ENCODE data around the gene HIGD1B. TPM values are rescaled to one million over a fixed set of nuclear protein-coding genes. Genes with fewer than 3 reads are reported as not detected.
"Not testable (repeated sequence)": the region's sequence is repeated elsewhere in the genome, so short reads cannot be mapped to it uniquely, and the experiment has no call there.

The HIGD1B gene
- total RNA-seq, 1 donor from 2014 or later = not detected

DNA sequence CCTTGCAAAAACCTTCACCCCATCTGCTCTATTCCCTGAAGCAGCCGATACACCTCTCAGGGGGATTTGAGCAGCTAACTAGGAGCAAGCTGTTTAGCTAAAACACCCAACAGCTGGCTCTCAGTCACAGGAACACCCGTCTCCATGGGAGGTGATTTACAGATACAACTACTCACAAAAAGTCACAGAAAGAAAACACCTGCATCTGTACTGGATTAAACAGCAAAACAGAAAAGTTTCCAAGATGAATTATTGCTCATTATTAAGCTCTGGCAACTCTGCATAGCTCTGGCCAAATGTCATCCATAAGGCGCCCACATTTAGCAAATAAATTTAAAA lies 39.9 kb upstream of the HIGD1B start:
- Mint-ChIP-seq H3K27ac (no peak overlapping the region), H3K4me3 (no peak overlapping the region), H3K27me3 (no peaks in the 10 kb centered on the region), H3K36me3 (ENCODE audit: low read depth) (no peaks in the 10 kb centered on the region), H3K9me3 (no peaks in the 10 kb centered on the region), H3K4me1 (peaks cover 2% of the 10 kb centered on the region)
- intact Hi-C loops (cut with micrococcal nuclease) = no loop called here
- DNase-seq (no peak), ATAC-seq (ENCODE audit: low read depth) (no peak)
- TF ChIP-seq, protein P1, sequence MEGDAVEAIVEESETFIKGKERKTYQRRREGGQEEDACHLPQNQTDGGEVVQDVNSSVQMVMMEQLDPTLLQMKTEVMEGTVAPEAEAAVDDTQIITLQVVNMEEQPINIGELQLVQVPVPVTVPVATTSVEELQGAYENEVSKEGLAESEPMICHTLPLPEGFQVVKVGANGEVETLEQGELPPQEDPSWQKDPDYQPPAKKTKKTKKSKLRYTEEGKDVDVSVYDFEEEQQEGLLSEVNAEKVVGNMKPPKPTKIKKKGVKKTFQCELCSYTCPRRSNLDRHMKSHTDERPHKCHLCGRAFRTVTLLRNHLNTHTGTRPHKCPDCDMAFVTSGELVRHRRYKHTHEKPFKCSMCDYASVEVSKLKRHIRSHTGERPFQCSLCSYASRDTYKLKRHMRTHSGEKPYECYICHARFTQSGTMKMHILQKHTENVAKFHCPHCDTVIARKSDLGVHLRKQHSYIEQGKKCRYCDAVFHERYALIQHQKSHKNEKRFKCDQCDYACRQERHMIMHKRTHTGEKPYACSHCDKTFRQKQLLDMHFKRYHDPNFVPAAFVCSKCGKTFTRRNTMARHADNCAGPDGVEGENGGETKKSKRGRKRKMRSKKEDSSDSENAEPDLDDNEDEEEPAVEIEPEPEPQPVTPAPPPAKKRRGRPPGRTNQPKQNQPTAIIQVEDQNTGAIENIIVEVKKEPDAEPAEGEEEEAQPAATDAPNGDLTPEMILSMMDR (IDR thresholded peaks at IDR 0.05) = no peak
- ChIA-PET POLR2A (no interaction called here), CTCF (no interaction called here)

DNA sequence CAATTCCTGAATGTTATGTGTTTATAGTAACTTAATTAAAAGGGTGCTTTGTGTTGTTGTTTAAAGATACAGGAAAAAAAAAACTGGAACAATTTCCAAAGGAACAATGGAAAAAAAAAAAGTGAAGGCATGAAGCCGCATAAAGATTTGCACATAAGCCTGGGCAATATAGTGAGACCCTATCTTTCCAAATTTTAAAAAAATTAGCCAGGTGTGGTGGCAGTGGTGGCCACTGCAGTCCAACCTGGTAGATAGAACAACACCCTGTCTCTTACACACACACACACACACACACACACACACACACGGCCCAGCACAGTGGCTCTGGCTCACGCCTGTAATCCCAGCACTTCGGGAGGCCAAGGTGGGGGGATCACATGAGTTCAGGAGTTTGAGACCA lies 39.5 kb upstream of the HIGD1B start:
- Mint-ChIP-seq H3K4me3 (no peak overlapping the region), H3K4me1 (peaks cover 2% of the 10 kb centered on the region), H3K36me3 (ENCODE audit: low read depth) (no peaks in the 10 kb centered on the region), H3K27ac (no peak overlapping the region), H3K27me3 (no peaks in the 10 kb centered on the region), H3K9me3 (no peaks in the 10 kb centered on the region)
- CTCF ChIA-PET = no interaction called here
- TF ChIP-seq, protein P1 (IDR thresholded peaks at IDR 0.05) = no peak
- DNase-seq = no peak
- no peak for ATAC-seq (ENCODE audit: low read depth)
- intact Hi-C loops (cut with micrococcal nuclease) = no loop called here
- POLR2A ChIA-PET = no interaction called here

DNA sequence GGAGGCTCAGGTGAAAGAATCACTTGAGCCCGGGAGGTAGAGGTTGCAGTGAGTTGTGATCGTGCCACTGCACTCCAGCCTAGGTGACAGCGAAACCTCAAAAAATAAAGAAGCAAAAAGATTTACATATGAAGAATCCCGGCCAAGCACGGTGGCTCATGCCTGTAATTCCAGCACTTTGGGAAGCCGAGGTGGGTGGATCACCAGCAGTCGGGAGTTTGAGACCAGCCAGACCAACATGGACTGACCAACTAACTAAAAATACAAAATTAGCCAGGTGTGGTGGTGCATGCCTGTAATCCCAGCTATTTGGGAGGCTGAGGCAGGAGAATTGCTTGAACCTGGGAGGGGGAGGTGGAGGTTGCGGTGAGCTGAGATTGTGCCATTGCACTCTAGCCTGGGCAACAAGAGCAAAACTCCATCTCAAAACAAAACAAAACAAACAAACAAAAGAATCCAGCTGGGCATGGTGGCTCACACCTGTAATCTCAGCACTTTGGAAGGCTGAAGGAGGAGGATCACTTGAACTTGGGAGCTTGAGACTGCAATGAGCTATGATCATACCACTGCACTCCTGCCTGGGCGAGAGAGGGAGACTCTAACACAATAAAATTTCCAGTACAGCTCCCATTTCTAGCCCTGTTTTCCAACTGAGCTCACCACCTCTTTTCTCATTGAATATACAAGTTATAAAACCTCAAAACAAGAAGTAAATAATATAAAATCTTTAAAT lies 38.9 kb upstream of the HIGD1B start:
- H3K4me1 Mint-ChIP-seq; H3K9me3 Mint-ChIP-seq; H3K4me3 Mint-ChIP-seq; CTCF ChIA-PET; DNase-seq; H3K36me3 Mint-ChIP-seq (ENCODE audit: low read depth); H3K27ac Mint-ChIP-seq; ATAC-seq (ENCODE audit: low read depth); POLR2A ChIA-PET; H3K27me3 Mint-ChIP-seq; intact Hi-C loops (cut with micrococcal nuclease): not testable (repeated sequence)

DNA sequence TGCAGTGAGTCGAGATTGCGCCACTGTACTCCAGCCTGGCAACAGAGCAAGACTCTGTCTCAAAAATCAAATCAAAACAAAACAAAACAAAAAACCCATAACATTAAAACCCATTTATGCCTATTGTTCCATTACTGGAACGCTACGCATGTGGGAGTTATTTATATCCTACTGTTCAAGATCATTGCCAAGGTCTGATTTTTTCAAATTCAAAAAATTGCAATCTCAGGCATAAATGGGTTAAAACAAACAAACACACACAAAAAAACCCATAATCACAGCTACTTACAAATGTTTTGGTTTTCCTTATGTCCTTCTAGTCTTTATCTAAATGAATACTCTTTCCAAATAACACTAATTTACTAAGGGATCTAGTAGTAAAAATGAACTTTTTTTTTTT lies 35.4 kb upstream of the HIGD1B start:
- H3K4me1 Mint-ChIP-seq = peaks cover under 1% of the 10 kb centered on the region
- intact Hi-C loops (cut with micrococcal nuclease) = no loop called here
- no peak overlapping the region for H3K4me3 Mint-ChIP-seq
- H3K9me3 Mint-ChIP-seq = no peaks in the 10 kb centered on the region
- no peak overlapping the region for H3K27ac Mint-ChIP-seq
- H3K27me3 Mint-ChIP-seq = no peaks in the 10 kb centered on the region
- POLR2A ChIA-PET = no interaction called here
- H3K36me3 Mint-ChIP-seq (ENCODE audit: low read depth) = no peaks in the 10 kb centered on the region
- ATAC-seq (ENCODE audit: low read depth) (no peak), DNase-seq (no peak)
- TF ChIP-seq, protein P1 (IDR thresholded peaks at IDR 0.05) = no peak
- CTCF ChIA-PET = no interaction called here

DNA sequence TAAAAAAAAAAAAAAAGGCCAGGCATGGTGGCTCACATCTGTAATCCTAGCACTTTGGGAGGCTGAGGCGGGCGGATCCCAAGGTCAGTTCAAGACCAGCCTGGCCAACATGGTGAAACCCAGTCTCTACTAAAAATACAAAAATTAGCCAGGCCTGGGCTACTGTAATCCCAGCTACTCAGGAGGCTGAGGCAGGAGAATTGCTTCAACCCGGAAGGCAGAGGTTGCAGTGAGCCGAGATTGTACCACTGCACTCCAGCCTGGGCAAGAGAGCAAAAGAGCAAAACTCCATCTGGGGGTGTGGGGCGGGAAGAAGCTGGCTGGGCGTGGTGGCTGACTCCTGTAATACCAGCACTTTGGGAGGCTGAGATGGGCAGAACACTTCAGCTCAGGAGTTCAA lies 29.2 kb upstream of the HIGD1B start:
- H3K27ac Mint-ChIP-seq; H3K4me1 Mint-ChIP-seq; DNase-seq; ATAC-seq (ENCODE audit: low read depth); H3K4me3 Mint-ChIP-seq; H3K27me3 Mint-ChIP-seq; H3K36me3 Mint-ChIP-seq (ENCODE audit: low read depth); intact Hi-C loops (cut with micrococcal nuclease); CTCF ChIA-PET; H3K9me3 Mint-ChIP-seq; POLR2A ChIA-PET: not testable (repeated sequence)

DNA sequence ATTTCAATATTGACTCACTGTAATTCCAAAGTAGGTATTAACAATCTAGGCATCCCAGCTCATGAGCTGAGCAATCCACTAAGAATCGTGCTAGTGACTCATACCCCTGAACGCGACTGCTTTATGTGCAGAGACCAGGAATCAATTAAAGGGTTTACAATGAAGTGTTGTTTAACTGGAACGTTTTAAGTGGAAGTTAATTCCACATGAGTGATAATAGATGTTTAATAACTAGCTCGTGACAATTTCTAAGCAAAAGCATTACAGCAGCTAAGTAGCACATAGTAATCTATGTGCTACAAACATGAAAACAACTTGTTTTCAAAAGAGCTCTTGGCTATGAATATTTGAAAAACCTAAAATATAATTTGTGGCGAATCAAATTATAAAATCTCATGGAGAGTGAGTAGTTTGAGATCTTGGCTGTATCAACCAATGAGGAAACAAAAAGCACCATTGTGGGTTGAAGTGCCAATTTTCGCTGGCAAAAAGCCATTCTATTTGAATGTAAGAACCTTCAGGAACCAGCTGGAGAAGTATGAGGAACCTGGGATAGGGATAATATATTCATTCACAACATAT lies 27.0 kb upstream of the HIGD1B start:
- ChIA-PET CTCF (no interaction called here), POLR2A (no interaction called here)
- Mint-ChIP-seq H3K4me3 (no peak overlapping the region), H3K27ac (no peak overlapping the region), H3K36me3 (ENCODE audit: low read depth) (no peaks in the 10 kb centered on the region), H3K27me3 (no peaks in the 10 kb centered on the region), H3K4me1 (no peaks in the 10 kb centered on the region), H3K9me3 (no peaks in the 10 kb centered on the region)
- TF ChIP-seq, protein P1 (IDR thresholded peaks at IDR 0.05) = no peak
- intact Hi-C loops (cut with micrococcal nuclease) = no loop called here
- DNase-seq = no peak
- no peak for ATAC-seq (ENCODE audit: low read depth)

DNA sequence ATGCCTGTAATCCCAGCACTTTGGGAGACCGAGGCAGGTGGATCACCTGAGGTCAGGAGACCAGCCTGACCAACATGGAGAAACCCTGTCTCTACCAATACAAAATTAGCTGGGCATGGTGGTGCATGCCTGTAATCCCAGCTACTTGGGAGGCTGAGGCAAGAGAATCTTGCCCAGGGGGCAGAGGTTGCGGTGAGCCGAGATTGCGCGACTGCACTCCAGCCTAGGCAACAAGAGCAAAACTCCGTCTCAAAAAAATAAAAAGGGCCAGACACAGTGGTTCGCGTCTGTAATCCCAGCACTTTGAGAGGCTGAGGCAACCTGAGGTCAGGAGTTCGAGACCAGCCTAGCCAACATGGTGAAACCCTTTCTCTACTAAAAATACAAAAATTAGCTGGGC lies 22.4 kb upstream of the HIGD1B start:
- ATAC-seq (ENCODE audit: low read depth); intact Hi-C loops (cut with micrococcal nuclease); CTCF ChIA-PET; H3K9me3 Mint-ChIP-seq; H3K27ac Mint-ChIP-seq; DNase-seq; H3K4me3 Mint-ChIP-seq; POLR2A ChIA-PET; H3K36me3 Mint-ChIP-seq (ENCODE audit: low read depth): not testable (repeated sequence)
- Mint-ChIP-seq H3K27me3 (peaks cover 23% of the 10 kb centered on the region), H3K4me1 (peaks cover 11% of the 10 kb centered on the region)
